ENCODE measurements around the gene SLX9.

DNA sequence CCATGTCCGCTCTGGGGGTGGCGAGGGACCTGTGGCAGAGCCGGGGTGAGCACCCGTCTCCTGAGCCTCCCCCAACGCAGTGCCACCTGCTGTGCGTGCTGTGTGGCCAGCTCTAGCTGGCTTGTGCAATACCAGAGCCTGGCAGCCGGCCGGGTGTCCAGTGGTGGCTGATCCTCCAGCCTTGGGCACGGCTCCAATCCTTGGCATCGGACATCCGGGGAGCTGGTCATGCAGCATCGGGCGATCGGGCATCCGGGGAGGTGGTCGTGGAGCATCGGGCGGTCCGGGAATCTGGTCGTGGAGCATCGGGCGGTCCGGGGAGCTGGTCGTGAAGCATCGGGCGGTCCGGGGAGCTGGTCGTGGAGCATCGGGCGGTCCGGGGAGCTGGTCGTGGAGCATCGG, 8.1 kb downstream of the SLX9 start:
- TF ChIP-seq ZNF263 (CRISPR knock-in tag; IDR thresholded peaks at IDR 0.05; ENCODE audit: low read depth) (no peak), KAT7 (CRISPR knock-in tag; IDR thresholded peaks at IDR 0.05; ENCODE audit: borderline replicate concordance) (no peak), SP1 (CRISPR knock-in tag; conservative IDR thresholded peaks at IDR 0.05) (no peak), TEAD4 (CRISPR knock-in tag; IDR thresholded peaks at IDR 0.05) (no peak), NR3C1 (CRISPR knock-in tag; conservative IDR thresholded peaks at IDR 0.05; ENCODE audit: low read depth) (no peak)
- TF ChIP-seq, protein P1, sequence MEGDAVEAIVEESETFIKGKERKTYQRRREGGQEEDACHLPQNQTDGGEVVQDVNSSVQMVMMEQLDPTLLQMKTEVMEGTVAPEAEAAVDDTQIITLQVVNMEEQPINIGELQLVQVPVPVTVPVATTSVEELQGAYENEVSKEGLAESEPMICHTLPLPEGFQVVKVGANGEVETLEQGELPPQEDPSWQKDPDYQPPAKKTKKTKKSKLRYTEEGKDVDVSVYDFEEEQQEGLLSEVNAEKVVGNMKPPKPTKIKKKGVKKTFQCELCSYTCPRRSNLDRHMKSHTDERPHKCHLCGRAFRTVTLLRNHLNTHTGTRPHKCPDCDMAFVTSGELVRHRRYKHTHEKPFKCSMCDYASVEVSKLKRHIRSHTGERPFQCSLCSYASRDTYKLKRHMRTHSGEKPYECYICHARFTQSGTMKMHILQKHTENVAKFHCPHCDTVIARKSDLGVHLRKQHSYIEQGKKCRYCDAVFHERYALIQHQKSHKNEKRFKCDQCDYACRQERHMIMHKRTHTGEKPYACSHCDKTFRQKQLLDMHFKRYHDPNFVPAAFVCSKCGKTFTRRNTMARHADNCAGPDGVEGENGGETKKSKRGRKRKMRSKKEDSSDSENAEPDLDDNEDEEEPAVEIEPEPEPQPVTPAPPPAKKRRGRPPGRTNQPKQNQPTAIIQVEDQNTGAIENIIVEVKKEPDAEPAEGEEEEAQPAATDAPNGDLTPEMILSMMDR (IDR thresholded peaks at IDR 0.05): no peak
- TF ChIP-seq, protein P2, sequence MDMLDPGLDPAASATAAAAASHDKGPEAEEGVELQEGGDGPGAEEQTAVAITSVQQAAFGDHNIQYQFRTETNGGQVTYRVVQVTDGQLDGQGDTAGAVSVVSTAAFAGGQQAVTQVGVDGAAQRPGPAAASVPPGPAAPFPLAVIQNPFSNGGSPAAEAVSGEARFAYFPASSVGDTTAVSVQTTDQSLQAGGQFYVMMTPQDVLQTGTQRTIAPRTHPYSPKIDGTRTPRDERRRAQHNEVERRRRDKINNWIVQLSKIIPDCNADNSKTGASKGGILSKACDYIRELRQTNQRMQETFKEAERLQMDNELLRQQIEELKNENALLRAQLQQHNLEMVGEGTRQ (CRISPR knock-in tag; IDR thresholded peaks at IDR 0.05): no peak
- TF ChIP-seq, protein P3, sequence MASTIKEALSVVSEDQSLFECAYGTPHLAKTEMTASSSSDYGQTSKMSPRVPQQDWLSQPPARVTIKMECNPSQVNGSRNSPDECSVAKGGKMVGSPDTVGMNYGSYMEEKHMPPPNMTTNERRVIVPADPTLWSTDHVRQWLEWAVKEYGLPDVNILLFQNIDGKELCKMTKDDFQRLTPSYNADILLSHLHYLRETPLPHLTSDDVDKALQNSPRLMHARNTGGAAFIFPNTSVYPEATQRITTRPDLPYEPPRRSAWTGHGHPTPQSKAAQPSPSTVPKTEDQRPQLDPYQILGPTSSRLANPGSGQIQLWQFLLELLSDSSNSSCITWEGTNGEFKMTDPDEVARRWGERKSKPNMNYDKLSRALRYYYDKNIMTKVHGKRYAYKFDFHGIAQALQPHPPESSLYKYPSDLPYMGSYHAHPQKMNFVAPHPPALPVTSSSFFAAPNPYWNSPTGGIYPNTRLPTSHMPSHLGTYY (CRISPR knock-in tag; IDR thresholded peaks at IDR 0.05): no peak
